B cell (primary cell): ENCODE results near the gene MTHFD1. TPM values are rescaled to one million over a fixed set of nuclear protein-coding genes. Genes with fewer than 3 reads are reported as not detected.

ENCODE experiments used
- ATAC-seq: fragments of 200-7000 bp; cut with Tn5 transposase; one replicate; pipeline ENCODE4 v1.10.0; 2021; ENCODE audit warnings: low read depth, mild to moderate bottlenecking, moderate number of reproducible peaks, moderate library complexity
- CTCF ChIA-PET: fragments of 350-600 bp; sonication (Branson Sonifier 250); formaldehyde crosslinking; loops from one replicate; lab custom pipeline; 2021; ENCODE audit warnings: antibody characterized with exemption, inconsistent platforms; lab: Charles Lee
- POLR2A ChIA-PET: fragments of 350-600 bp; sonication (Branson Sonifier 250); formaldehyde crosslinking; loops from one replicate; lab custom pipeline; 2021; ENCODE audit warnings: antibody characterized with exemption; lab: Charles Lee
- DNase-seq: peaks from one replicate; pipeline ENCODE4 v3.0.0; 2013
- H2AFZ ChIP-seq: 2 replicates; pipeline ENCODE4 v1.6.1; 2012; ENCODE audit warnings: mild to moderate bottlenecking, low read depth, low read length; ENCODE audit not compliant: insufficient read depth, poor library complexity, severe bottlenecking
- H3K27ac ChIP-seq, 2 donors: 1 replicate in 1 of 2; 2 replicates in 1 of 2; pipeline ENCODE4 v1.5.1; 2012 to 2013; ENCODE audit warnings: low read length in 2 of 2, mild to moderate bottlenecking in 2 of 2, moderate library complexity in 1 of 2
- H3K27me3 ChIP-seq, 4 experiments: fragments of 200-600 bp in 1 of 4; sonication (generic) in 1 of 4; replicated peaks in 1 of 4; 1 replicate in 2 of 4; 2 replicates in 2 of 4; pipeline versions ENCODE4 v1.6.1 to v1.7.0; 2013 to 2016; ENCODE audit warnings: low read length in 3 of 4, mild to moderate bottlenecking in 2 of 4, mixed read lengths in 1 of 4, moderate library complexity in 1 of 4; ENCODE audit not compliant: insufficient read depth in 4 of 4, control insufficient read depth in 3 of 4; ENCODE audit errors: control extremely low read depth in 1 of 4
- H3K36me3 ChIP-seq, 2 experiments: replicated peaks in 1 of 2; 1 replicate in 1 of 2; 2 replicates in 1 of 2; pipeline versions ENCODE4 v1.6.1 to v1.7.1; 2013; ENCODE audit warnings: low read length in 1 of 2; ENCODE audit not compliant: insufficient read depth in 2 of 2, control insufficient read depth in 1 of 2; ENCODE audit errors: control extremely low read depth in 1 of 2, extremely low read depth in 1 of 2
- H3K4me1 ChIP-seq, 2 donors: fragments of 200-600 bp in 1 of 2; sonication (generic) in 1 of 2; 1 replicate in 1 of 2; 2 replicates in 1 of 2; pipeline versions ENCODE4 v1.5.1 to v1.6.1; 2013 to 2017; ENCODE audit warnings: low read length in 2 of 2; ENCODE audit not compliant: control insufficient read depth in 2 of 2, insufficient read depth in 2 of 2
- H3K4me2 ChIP-seq: replicated peaks from 2 replicates; pipeline ENCODE3; 2012; ENCODE audit warnings: mild to moderate bottlenecking, low read depth, low read length; ENCODE audit not compliant: poor library complexity, severe bottlenecking
- H3K4me3 ChIP-seq, 5 experiments: fragments of 200-600 bp in 1 of 5; sonication (generic) in 1 of 5; 1 replicate in 3 of 5; 2 replicates in 2 of 5; pipeline versions ENCODE4 v1.5.1 to v1.7.0; 2011 to 2016; ENCODE audit warnings: low read length in 4 of 5, mild to moderate bottlenecking in 4 of 5, low read depth in 2 of 5, control low read depth in 1 of 5, moderate library complexity in 1 of 5; ENCODE audit not compliant: insufficient read depth in 1 of 5; ENCODE audit errors: control extremely low read depth in 1 of 5, extremely low read depth in 1 of 5
- H3K79me2 ChIP-seq: fragments of 200-600 bp; sonication (generic); one replicate; pipeline ENCODE4 v1.6.0; 2016; ENCODE audit warnings: low read length; ENCODE audit not compliant: control insufficient read depth, insufficient read depth
- H3K9ac ChIP-seq: fragments of 200-600 bp; sonication (generic); 2 replicates; pipeline ENCODE4 v1.6.1; 2017; ENCODE audit warnings: mild to moderate bottlenecking, low read length, moderate library complexity
- H3K9me3 ChIP-seq, 3 donors: one replicate each; pipeline versions ENCODE4 v1.6.1 to v1.7.1; 2013; ENCODE audit warnings: low read length in 2 of 3; ENCODE audit not compliant: control insufficient read depth in 2 of 3, insufficient read depth in 1 of 3; ENCODE audit errors: control extremely low read depth in 1 of 3
- H4K20me1 ChIP-seq: 2 replicates; pipeline ENCODE4 v1.6.0; 2012; ENCODE audit warnings: mild to moderate bottlenecking, low read length; ENCODE audit not compliant: insufficient read depth, control insufficient read depth, poor library complexity, severe bottlenecking
- H3K27ac Mint-ChIP-seq: one replicate; pipeline ENCODE4 v1.8.0; 2021; ENCODE audit warnings: mixed read lengths
- H3K27me3 Mint-ChIP-seq: one replicate; pipeline ENCODE4 v1.8.0; 2021; ENCODE audit warnings: mixed read lengths
- H3K4me1 Mint-ChIP-seq: one replicate; pipeline ENCODE4 v1.8.0; 2021; ENCODE audit warnings: mixed read lengths
- H3K4me3 Mint-ChIP-seq: one replicate; pipeline ENCODE4 v1.8.0; 2021; ENCODE audit warnings: mixed read lengths
- H3K9me3 Mint-ChIP-seq: one replicate; pipeline ENCODE4 v1.8.0; 2022; ENCODE audit warnings: mixed read lengths; ENCODE audit not compliant: insufficient read depth
- EZH2 ChIP-seq: IDR thresholded peaks from 2 replicates; pipeline ENCODE4 v1.6.1; 2012; ENCODE audit warnings: borderline replicate concordance, low read depth, mild to moderate bottlenecking, moderate library complexity, low read length; ENCODE audit not compliant: insufficient read depth, poor library complexity, severe bottlenecking
- WGBS: methylation state at CpG from one replicate; pipeline ENCODE4 v1.1.5; 2013; ENCODE audit warnings: missing lambda C conversion rate; ENCODE audit not compliant: insufficient coverage; 5-methylcytosine and 5-hydroxymethylcytosine counted together
- intact Hi-C: fragments of 100-400 bp; cut with micrococcal nuclease; formaldehyde crosslinking; loops from one replicate; pipeline ENCODE4 v1.10.0; 2022
- polyA plus RNA-seq: library from polyadenylated mRNA; depleted of rRNA; stranded (reverse); fragments of >200 nt; gene quantifications from 2 replicates; pipeline ENCODE4 v1.2.3, GENCODE V29; 2012
- total RNA-seq, 2 donors: library from RNA; stranded (reverse); fragments of 120-200 nt in 1 of 2; gene quantifications; 1 replicate in 1 of 2; 2 replicates in 1 of 2; pipeline versions ENCODE4 v1.2.3 to v1.2.4, GENCODE V29; 2013 to 2022
- TF ChIP-seq, protein P1 (sequence below): fragments of 200-600 bp; IDR thresholded peaks from one replicate; pipeline ENCODE4 v1.8.0; 2022; ENCODE audit warnings: antibody characterized with exemption, mild to moderate bottlenecking

The MTHFD1 gene
- total and polyA plus RNA-seq, 2 donors (not counting 1 experiment from before 2014, with no cell fraction given) = 32.3 to 51.3 TPM

DNA sequence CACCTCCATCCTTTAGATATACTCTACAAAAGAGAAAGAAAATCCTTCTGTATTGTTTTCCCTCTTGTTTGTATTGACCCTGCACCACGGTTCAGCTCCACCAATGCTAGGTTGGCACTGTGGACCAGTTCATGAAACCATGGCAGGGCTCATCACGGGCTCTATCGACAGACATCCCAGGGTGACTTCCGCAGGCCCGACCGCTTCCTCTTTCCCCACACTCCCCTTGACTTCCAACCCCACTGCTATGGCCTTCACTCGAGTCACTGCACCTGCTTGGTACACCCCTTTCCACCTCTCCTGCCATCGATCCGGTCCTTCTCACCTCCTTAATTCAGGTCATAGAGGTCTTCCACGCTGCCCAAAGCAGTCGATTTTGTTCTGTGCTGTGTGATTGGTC, 56.0 kb downstream of the MTHFD1 start:
- Histone ChIP-seq H3K27ac (peak overlapping the region; percentile 77 to 99), H3K4me1 (peaks cover 22 to 30% of the 10 kb centered on the region in 2 donors), H4K20me1 (no peaks in the 10 kb centered on the region), H2AFZ (no peak overlapping the region), H3K4me2 (peak overlapping the region; percentile 63), H3K36me3 (peaks cover 15 to 43% of the 10 kb centered on the region in 2 experiments), H3K9ac (peak overlapping the region; percentile 42), H3K9me3 (no peaks in the 10 kb centered on the region), H3K27me3 (no peaks in the 10 kb centered on the region), H3K79me2 (no peaks in the 10 kb centered on the region), H3K4me3 (no peak overlapping the region)
- Mint-ChIP-seq H3K4me3 (no peak overlapping the region), H3K27ac (peak overlapping the region; percentile 51), H3K27me3 (no peaks in the 10 kb centered on the region), H3K4me1 (peaks cover 40% of the 10 kb centered on the region), H3K9me3 (no peaks in the 10 kb centered on the region)
- TF ChIP-seq, protein P1, sequence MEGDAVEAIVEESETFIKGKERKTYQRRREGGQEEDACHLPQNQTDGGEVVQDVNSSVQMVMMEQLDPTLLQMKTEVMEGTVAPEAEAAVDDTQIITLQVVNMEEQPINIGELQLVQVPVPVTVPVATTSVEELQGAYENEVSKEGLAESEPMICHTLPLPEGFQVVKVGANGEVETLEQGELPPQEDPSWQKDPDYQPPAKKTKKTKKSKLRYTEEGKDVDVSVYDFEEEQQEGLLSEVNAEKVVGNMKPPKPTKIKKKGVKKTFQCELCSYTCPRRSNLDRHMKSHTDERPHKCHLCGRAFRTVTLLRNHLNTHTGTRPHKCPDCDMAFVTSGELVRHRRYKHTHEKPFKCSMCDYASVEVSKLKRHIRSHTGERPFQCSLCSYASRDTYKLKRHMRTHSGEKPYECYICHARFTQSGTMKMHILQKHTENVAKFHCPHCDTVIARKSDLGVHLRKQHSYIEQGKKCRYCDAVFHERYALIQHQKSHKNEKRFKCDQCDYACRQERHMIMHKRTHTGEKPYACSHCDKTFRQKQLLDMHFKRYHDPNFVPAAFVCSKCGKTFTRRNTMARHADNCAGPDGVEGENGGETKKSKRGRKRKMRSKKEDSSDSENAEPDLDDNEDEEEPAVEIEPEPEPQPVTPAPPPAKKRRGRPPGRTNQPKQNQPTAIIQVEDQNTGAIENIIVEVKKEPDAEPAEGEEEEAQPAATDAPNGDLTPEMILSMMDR = no peak
- TF ChIP-seq EZH2 = no peak
- ChIA-PET CTCF (interaction anchor here (0.8 to 4.2 kb wide), 3 partner anchors 13 to 192 kb away, joined by 4 to 54 read pairs (median 5); no protein-coding TSS in a partner anchor), POLR2A (interaction anchor here (3.1 kb wide), 1 partner anchor 61 kb away, joined by 11 read pairs; the partner anchor contains the start of gene ZBTB1)
- DNase-seq = peak; percentile 38
- no peak for ATAC-seq
- WGBS = 88% methylated on average over 9 of the region's 11 CpGs
- intact Hi-C loops = loop anchor here (2.0 kb wide), 1 partner anchor 21 kb away; the partner anchor contains the start of gene AKAP5
